CD14-positive monocyte (primary cell): ENCODE measurements around the gene LDB1. TPM values are rescaled to one million over a fixed set of nuclear protein-coding genes. Genes with fewer than 3 reads are reported as not detected.

ENCODE experiments used
- DNase-seq, 3 donors: peaks; one replicate each; pipeline ENCODE4 v3.0.0-alpha.2; 2011 to 2022
- H2AFZ ChIP-seq: 2 replicates; pipeline ENCODE4 v1.6.0; 2012; ENCODE audit warnings: mild to moderate bottlenecking, low read depth, low read length, inconsistent platforms; ENCODE audit not compliant: insufficient read depth, poor library complexity, severe bottlenecking
- H3K27ac ChIP-seq, 2 donors: 1 replicate in 1 of 2; 2 replicates in 1 of 2; pipeline ENCODE4 v1.5.1; 2012 to 2013; ENCODE audit warnings: low read length in 2 of 2, control low read depth in 1 of 2, inconsistent platforms in 1 of 2, low read depth in 1 of 2, mild to moderate bottlenecking in 1 of 2
- H3K27me3 ChIP-seq, 2 donors: one replicate each; pipeline versions ENCODE4 v1.6.0 to v1.6.1; 2011 to 2013; ENCODE audit warnings: low read length in 2 of 2; ENCODE audit not compliant: control insufficient read depth in 2 of 2, insufficient read depth in 2 of 2
- H3K36me3 ChIP-seq, 2 donors: replicated peaks in 1 of 2; 1 replicate in 1 of 2; 2 replicates in 1 of 2; pipeline versions ENCODE4 v1.5.1 to v1.6.1; 2012 to 2013; ENCODE audit warnings: low read length in 2 of 2, control low read depth in 1 of 2, inconsistent platforms in 1 of 2, mild to moderate bottlenecking in 1 of 2; ENCODE audit not compliant: insufficient read depth in 2 of 2, control insufficient read depth in 1 of 2
- H3K4me1 ChIP-seq, 2 donors: 1 replicate in 1 of 2; 2 replicates in 1 of 2; pipeline versions ENCODE4 v1.5.1 to v1.6.1; 2012 to 2013; ENCODE audit warnings: low read length in 2 of 2, control low read depth in 1 of 2, inconsistent platforms in 1 of 2, mild to moderate bottlenecking in 1 of 2, moderate library complexity in 1 of 2; ENCODE audit not compliant: insufficient read depth in 2 of 2, control insufficient read depth in 1 of 2
- H3K4me2 ChIP-seq: replicated peaks from 2 replicates; pipeline ENCODE3; 2012; ENCODE audit warnings: low read length, moderate library complexity, mild to moderate bottlenecking; ENCODE audit not compliant: poor library complexity, severe bottlenecking; ENCODE audit errors: extremely low read depth
- H3K4me3 ChIP-seq, 3 experiments: fragments of 200-600 bp in 1 of 3; sonication (generic) in 1 of 3; replicated peaks in 1 of 3; 1 replicate in 2 of 3; 2 replicates in 1 of 3; pipeline ENCODE4 v1.5.1; 2011 to 2013; ENCODE audit warnings: low read length in 3 of 3, mild to moderate bottlenecking in 3 of 3, control low read depth in 2 of 3, low read depth in 2 of 3, inconsistent platforms in 1 of 3, moderate library complexity in 1 of 3
- H3K79me2 ChIP-seq: 2 replicates; pipeline ENCODE4 v1.6.0; 2012; ENCODE audit warnings: mild to moderate bottlenecking, control low read depth, inconsistent platforms, low read length, moderate library complexity; ENCODE audit not compliant: insufficient read depth
- H3K9ac ChIP-seq: 2 replicates; pipeline ENCODE4 v1.6.0; 2017; ENCODE audit warnings: low read length, mild to moderate bottlenecking; ENCODE audit not compliant: insufficient read depth, poor library complexity, severe bottlenecking
- H3K9me3 ChIP-seq, 2 donors: replicated peaks in 1 of 2; 1 replicate in 1 of 2; 2 replicates in 1 of 2; pipeline versions ENCODE4 v1.5.1 to v1.6.1; 2012 to 2013; ENCODE audit warnings: low read length in 2 of 2, control low read depth in 1 of 2; ENCODE audit not compliant: control insufficient read depth in 1 of 2, insufficient read depth in 1 of 2
- H4K20me1 ChIP-seq: 2 replicates; pipeline ENCODE4 v1.6.0; 2012; ENCODE audit warnings: mild to moderate bottlenecking, low read length, control low read depth, moderate library complexity; ENCODE audit not compliant: insufficient read depth
- H3K27ac Mint-ChIP-seq, 7 donors: one replicate each; pipeline ENCODE4 v1.8.0; 2020; ENCODE audit warnings: mild to moderate bottlenecking in 7 of 7, mixed read lengths in 7 of 7, moderate library complexity in 6 of 7, inconsistent platforms in 2 of 7
- H3K27me3 Mint-ChIP-seq, 3 donors: one replicate each; pipeline ENCODE4 v1.8.0; 2021 to 2022; ENCODE audit warnings: low read depth in 3 of 3, mild to moderate bottlenecking in 3 of 3, mixed read lengths in 3 of 3, moderate library complexity in 3 of 3, inconsistent platforms in 1 of 3
- H3K36me3 Mint-ChIP-seq, 2 donors: one replicate each; pipeline ENCODE4 v1.8.0; 2020; ENCODE audit warnings: mixed read lengths in 2 of 2, inconsistent platforms in 1 of 2, mild to moderate bottlenecking in 1 of 2
- H3K4me1 Mint-ChIP-seq: one replicate; pipeline ENCODE4 v1.8.0; 2020; ENCODE audit warnings: mild to moderate bottlenecking, mixed read lengths
- H3K4me3 Mint-ChIP-seq, 2 donors: one replicate each; pipeline ENCODE4 v1.8.0; 2020; ENCODE audit warnings: mild to moderate bottlenecking in 2 of 2, mixed read lengths in 2 of 2, moderate library complexity in 1 of 2
- H3K9me3 Mint-ChIP-seq, 7 donors: one replicate each; pipeline ENCODE4 v1.8.0; 2020 to 2022; ENCODE audit warnings: mixed read lengths in 7 of 7, mild to moderate bottlenecking in 6 of 7, moderate library complexity in 6 of 7, inconsistent platforms in 2 of 7
- WGBS: methylation state at CpG from one replicate; pipeline ENCODE4 v1.1.5; 2013; ENCODE audit warnings: missing lambda C conversion rate; ENCODE audit not compliant: insufficient coverage; 5-methylcytosine and 5-hydroxymethylcytosine counted together
- intact Hi-C, 2 donors: fragments of 100-400 bp; cut with micrococcal nuclease; formaldehyde crosslinking; loops; one replicate each; pipeline versions ENCODE4 v1.15.0 to v1.15.1; 2023
- polyA plus RNA-seq, 3 donors: library from polyadenylated mRNA; depleted of rRNA in 1 of 3; unstranded in 2 of 3; stranded (reverse) in 1 of 3; fragments of 300-500 nt in 2 of 3; fragments of >200 nt in 1 of 3; fragmentation: Illumina TruSeq in 2 of 3; gene quantifications; 1 replicate in 2 of 3; 2 replicates in 1 of 3; pipeline ENCODE4 v1.2.3, GENCODE V29; 2012 to 2021
- TF ChIP-seq, protein P1 (sequence below): fragments of 200-600 bp; IDR thresholded peaks from one replicate; pipeline ENCODE4 v1.8.0; 2022; ENCODE audit warnings: antibody characterized with exemption, mild to moderate bottlenecking

Gene LDB1
- polyA plus RNA-seq, 3 donors: 8.7 to 103 (median 21.9) TPM

DNA sequence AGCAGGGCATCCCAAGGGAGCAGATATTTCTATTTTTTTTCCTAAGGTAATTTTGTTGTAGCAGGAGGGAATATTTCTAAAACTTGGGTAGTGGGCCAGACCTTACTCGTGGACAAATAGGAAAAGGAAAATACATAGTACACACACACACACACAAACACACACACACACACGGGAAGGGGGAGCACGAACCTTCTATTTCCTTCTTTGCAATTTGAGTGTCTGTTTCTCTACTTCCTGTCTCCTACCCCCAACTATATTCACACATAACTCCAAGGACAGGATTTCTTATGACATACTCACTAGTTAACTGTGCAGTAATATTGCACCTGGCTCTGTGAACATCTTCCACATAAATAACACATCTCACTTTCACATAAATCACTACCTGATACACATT lies 4.4 kb downstream of the LDB1 start:
- H3K36me3 ChIP-seq: peaks cover 7 to 13% of the 10 kb centered on the region in 2 donors
- H3K4me3 ChIP-seq: peak overlapping the region; percentile 41 to 96 (median 79)
- peak overlapping the region; percentile 89 for H3K4me2 ChIP-seq
- peaks cover 96% of the 10 kb centered on the region for H3K79me2 ChIP-seq
- H3K27me3 Mint-ChIP-seq: no peaks in the 10 kb centered on the region
- H3K9me3 Mint-ChIP-seq: peaks cover 0 to 2% (median 0%) of the 10 kb centered on the region in 7 donors
- peak overlapping the region; percentile 53 to 88 for H3K27ac ChIP-seq
- H2AFZ ChIP-seq: peak overlapping the region; percentile 80
- DNase-seq: peak in 2 of 3 donors; percentile 18 to 35
- H3K36me3 Mint-ChIP-seq: peaks cover 10 to 13% of the 10 kb centered on the region in 2 donors
- intact Hi-C loops: no loop called here
- no peaks in the 10 kb centered on the region for H3K9me3 ChIP-seq
- H3K27ac Mint-ChIP-seq: peak overlapping the region; percentile 85 to 92 (median 88)
- H3K4me3 Mint-ChIP-seq: peak overlapping the region; percentile 86 to 98
- TF ChIP-seq, protein P1, sequence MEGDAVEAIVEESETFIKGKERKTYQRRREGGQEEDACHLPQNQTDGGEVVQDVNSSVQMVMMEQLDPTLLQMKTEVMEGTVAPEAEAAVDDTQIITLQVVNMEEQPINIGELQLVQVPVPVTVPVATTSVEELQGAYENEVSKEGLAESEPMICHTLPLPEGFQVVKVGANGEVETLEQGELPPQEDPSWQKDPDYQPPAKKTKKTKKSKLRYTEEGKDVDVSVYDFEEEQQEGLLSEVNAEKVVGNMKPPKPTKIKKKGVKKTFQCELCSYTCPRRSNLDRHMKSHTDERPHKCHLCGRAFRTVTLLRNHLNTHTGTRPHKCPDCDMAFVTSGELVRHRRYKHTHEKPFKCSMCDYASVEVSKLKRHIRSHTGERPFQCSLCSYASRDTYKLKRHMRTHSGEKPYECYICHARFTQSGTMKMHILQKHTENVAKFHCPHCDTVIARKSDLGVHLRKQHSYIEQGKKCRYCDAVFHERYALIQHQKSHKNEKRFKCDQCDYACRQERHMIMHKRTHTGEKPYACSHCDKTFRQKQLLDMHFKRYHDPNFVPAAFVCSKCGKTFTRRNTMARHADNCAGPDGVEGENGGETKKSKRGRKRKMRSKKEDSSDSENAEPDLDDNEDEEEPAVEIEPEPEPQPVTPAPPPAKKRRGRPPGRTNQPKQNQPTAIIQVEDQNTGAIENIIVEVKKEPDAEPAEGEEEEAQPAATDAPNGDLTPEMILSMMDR: no peak
- peaks cover 61% of the 10 kb centered on the region for H3K4me1 Mint-ChIP-seq
- WGBS: 0% methylated on average over 1 of the region's 3 CpGs
- peak overlapping the region; percentile 68 for H3K9ac ChIP-seq
- peaks cover 68% of the 10 kb centered on the region for H4K20me1 ChIP-seq
- H3K27me3 ChIP-seq: no peaks in the 10 kb centered on the region
- peaks cover 64 to 68% of the 10 kb centered on the region in 2 donors for H3K4me1 ChIP-seq

DNA sequence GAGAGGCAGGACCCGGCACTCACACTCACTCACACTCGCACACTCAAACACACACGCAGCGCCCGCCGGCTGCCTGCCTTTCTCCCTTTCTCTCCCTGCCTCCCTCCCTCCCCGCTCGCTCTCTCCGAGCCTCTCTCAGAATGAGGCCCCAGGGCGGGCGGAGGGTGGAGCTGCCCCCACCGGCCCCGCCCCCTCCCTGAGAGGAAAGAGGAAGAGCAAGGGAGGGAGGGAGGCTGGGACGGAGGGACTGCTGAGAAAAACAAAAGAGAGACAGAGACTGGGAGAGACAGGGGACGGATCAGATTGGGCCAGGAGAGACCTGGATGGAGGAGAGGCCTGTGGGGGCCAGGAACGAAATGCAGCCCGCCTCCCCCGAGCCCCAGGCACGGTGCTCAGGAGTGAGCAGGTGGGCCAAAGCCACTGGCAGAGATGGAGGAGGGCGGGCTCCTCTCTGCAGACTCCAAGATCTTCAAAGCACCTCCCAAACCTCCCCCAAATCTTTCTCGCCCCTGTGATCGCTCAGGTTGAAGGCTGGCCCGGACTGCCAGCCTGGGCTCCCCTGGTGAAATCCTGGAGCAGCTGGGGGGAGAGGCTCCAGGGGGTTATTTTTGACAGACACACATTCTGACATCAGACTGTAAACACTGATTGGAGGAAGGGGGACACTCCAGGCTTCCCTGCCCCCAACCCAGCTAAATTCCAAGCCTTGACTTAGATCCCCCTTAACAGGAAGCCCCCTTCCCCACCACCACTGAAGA lies 5.1 kb downstream of the LDB1 start:
- H3K9me3 Mint-ChIP-seq: peaks cover 0 to 2% (median 0%) of the 10 kb centered on the region in 7 donors
- peaks cover 61% of the 10 kb centered on the region for H3K4me1 Mint-ChIP-seq
- peaks cover 91% of the 10 kb centered on the region for H3K79me2 ChIP-seq
- no peaks in the 10 kb centered on the region for H3K27me3 ChIP-seq
- H3K27ac ChIP-seq: peak overlapping the region; percentile 53 to 88
- TF ChIP-seq, protein P1: no peak
- H3K36me3 Mint-ChIP-seq: peaks cover 17 to 20% of the 10 kb centered on the region in 2 donors
- WGBS: 0% methylated on average over 2 of the region's 23 CpGs
- peak overlapping the region; percentile 89 for H3K4me2 ChIP-seq
- H2AFZ ChIP-seq: peak overlapping the region; percentile 80
- DNase-seq: peak; percentile 75 to 77 (median 75)
- no peaks in the 10 kb centered on the region for H3K27me3 Mint-ChIP-seq
- H3K9ac ChIP-seq: peak overlapping the region; percentile 68
- peaks cover 14 to 20% of the 10 kb centered on the region in 2 donors for H3K36me3 ChIP-seq
- no peaks in the 10 kb centered on the region for H3K9me3 ChIP-seq
- peaks cover 76% of the 10 kb centered on the region for H4K20me1 ChIP-seq
- H3K27ac Mint-ChIP-seq: peak overlapping the region; percentile 85 to 92 (median 88)
- H3K4me3 ChIP-seq: peak overlapping the region; percentile 41 to 96 (median 79)
- intact Hi-C loops: no loop called here
- peaks cover 63 to 66% of the 10 kb centered on the region in 2 donors for H3K4me1 ChIP-seq
- peak overlapping the region; percentile 86 to 98 for H3K4me3 Mint-ChIP-seq
